ENCODE results near the gene PRB2. TPM values are rescaled to one million over a fixed set of nuclear protein-coding genes. Genes with fewer than 3 reads are reported as not detected.
"Not testable (repeated sequence)": the region's sequence is repeated elsewhere in the genome, so short reads cannot be mapped to it uniquely, and the experiment has no call there.

PRB2 gene
- total RNA-seq, 1 experiment from 2014 or later = not detected

DNA sequence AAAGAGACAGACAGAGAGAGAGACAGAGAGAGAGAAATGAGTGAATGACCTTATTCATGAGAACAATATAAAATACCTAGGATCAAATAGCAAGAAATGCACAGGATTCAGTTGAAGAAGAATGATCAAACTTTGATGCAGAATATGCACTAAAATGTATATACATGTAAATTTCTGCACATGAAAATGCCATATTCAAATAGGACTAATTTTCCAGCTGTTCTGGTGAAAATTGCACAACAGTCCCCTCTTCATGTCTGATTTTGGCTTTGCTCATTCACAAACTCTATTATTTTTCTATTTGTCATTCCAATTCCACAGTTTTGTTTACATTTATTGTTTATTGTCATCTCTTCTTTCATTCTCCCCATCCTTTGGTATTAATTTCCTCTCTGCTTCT lies 34.2 kb downstream of the PRB2 start:
- no TSS peak for BruUV-seq (replicated peaks)
- H3K4me1 Mint-ChIP-seq (ENCODE audit: low read depth, unreplicated experiment) = no peaks in the 10 kb centered on the region
- no peak for DNase-seq
- intact Hi-C loops (cut with micrococcal nuclease; ENCODE audit: unreplicated experiment) = no loop called here
- H3K27ac Mint-ChIP-seq (ENCODE audit: unreplicated experiment) = no peak overlapping the region
- H3K9me3 Mint-ChIP-seq (ENCODE audit: low read depth, unreplicated experiment) = peaks cover 3% of the 10 kb centered on the region
- no peaks in the 10 kb centered on the region for H3K36me3 Mint-ChIP-seq (ENCODE audit: insufficient read depth, unreplicated experiment)
- no peaks in the 10 kb centered on the region for H3K27me3 Mint-ChIP-seq (ENCODE audit: unreplicated experiment)
- no peak overlapping the region for H3K4me3 Mint-ChIP-seq (ENCODE audit: low read depth, unreplicated experiment)
- CTCF ChIA-PET = no interaction called here
- TF ChIP-seq, protein P1, sequence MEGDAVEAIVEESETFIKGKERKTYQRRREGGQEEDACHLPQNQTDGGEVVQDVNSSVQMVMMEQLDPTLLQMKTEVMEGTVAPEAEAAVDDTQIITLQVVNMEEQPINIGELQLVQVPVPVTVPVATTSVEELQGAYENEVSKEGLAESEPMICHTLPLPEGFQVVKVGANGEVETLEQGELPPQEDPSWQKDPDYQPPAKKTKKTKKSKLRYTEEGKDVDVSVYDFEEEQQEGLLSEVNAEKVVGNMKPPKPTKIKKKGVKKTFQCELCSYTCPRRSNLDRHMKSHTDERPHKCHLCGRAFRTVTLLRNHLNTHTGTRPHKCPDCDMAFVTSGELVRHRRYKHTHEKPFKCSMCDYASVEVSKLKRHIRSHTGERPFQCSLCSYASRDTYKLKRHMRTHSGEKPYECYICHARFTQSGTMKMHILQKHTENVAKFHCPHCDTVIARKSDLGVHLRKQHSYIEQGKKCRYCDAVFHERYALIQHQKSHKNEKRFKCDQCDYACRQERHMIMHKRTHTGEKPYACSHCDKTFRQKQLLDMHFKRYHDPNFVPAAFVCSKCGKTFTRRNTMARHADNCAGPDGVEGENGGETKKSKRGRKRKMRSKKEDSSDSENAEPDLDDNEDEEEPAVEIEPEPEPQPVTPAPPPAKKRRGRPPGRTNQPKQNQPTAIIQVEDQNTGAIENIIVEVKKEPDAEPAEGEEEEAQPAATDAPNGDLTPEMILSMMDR (IDR thresholded peaks at IDR 0.05; ENCODE audit: unreplicated experiment) = no peak

DNA sequence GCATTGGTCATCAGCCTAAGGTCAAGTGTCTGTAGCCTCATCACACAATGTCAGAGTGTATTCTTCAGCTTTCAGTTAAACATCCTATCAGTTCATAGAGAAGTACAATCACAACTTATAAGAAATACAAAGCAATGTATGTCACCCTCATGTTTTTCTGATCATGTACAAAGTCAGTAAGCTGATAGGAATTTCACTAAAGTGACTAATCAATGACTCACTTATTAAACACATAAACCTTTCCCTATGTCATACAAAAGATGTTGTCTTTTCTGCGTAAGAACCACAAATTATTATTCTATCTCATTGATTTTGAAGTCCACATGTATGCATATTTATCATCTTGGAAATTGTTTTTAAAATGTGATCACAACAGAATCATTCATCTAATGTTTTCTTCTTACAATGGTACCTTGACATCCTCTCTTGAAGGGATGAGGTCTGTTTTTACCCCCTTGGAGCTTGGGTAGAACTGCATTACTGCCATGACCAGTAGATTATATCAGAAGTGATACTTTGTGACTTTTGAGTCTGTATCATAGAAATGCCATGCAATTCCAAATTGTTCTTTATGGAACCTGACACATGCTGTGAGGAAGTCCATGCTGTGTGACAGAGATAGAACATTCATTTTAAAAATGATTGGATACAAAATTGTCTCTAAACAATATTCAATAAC lies 35.0 kb downstream of the PRB2 start:
- H3K36me3 Mint-ChIP-seq (ENCODE audit: insufficient read depth, unreplicated experiment); H3K27me3 Mint-ChIP-seq (ENCODE audit: unreplicated experiment); DNase-seq; H3K27ac Mint-ChIP-seq (ENCODE audit: unreplicated experiment); H3K4me1 Mint-ChIP-seq (ENCODE audit: low read depth, unreplicated experiment); H3K4me3 Mint-ChIP-seq (ENCODE audit: low read depth, unreplicated experiment); intact Hi-C loops (cut with micrococcal nuclease; ENCODE audit: unreplicated experiment); BruUV-seq (replicated peaks); H3K9me3 Mint-ChIP-seq (ENCODE audit: low read depth, unreplicated experiment): not testable (repeated sequence)
- CTCF ChIA-PET = interaction anchor here (1.1 kb wide), 1 partner anchor 15 kb away, joined by 5 read pairs; no protein-coding TSS in a partner anchor

DNA sequence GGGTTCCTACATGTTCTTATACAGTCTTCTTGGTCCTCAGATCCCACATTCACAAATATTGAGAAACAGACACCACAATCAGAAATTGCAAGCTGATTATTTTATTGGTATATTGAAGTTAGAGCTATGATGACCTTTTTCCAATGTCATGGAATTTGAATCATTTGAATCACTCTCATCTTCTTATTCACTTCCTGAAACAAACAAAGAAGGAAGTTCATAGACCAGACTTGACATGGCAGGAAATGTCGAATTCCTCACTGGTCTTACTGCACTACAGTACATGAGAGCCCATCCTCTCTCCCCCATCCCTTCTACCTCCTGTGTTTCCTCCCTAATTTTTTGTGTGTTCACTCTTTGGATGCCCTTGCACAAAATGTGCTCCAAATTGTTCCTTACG lies 43.6 kb downstream of the PRB2 start:
- BruUV-seq (replicated peaks); CTCF ChIA-PET; intact Hi-C loops (cut with micrococcal nuclease; ENCODE audit: unreplicated experiment); H3K27ac Mint-ChIP-seq (ENCODE audit: unreplicated experiment); H3K4me1 Mint-ChIP-seq (ENCODE audit: low read depth, unreplicated experiment); DNase-seq; H3K9me3 Mint-ChIP-seq (ENCODE audit: low read depth, unreplicated experiment); H3K36me3 Mint-ChIP-seq (ENCODE audit: insufficient read depth, unreplicated experiment); H3K4me3 Mint-ChIP-seq (ENCODE audit: low read depth, unreplicated experiment): not testable (repeated sequence)
- peaks cover 42% of the 10 kb centered on the region for H3K27me3 Mint-ChIP-seq (ENCODE audit: unreplicated experiment)

DNA sequence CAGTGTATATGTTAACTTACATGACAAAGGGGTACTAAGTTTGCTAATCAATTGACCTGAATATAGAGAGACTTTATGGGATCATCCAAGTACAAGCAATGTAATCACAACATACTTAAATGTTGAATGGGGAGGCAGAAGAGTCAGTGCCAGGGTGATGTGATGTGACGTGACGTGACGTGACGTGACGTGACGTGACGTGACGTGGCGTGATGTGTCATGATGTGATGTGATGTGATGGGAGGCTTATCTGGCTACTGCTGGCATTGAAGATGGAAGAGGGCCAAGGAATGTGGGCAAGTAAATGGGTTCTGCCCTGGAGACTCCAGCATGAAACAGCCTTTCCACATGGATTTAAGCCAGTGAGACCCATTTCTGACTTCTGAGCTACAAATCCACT lies 46.9 kb downstream of the PRB2 start:
- TF ChIP-seq, protein P1 (IDR thresholded peaks at IDR 0.05; ENCODE audit: unreplicated experiment) = no peak
- DNase-seq = no peak
- intact Hi-C loops (cut with micrococcal nuclease; ENCODE audit: unreplicated experiment) = no loop called here
- no peak overlapping the region for H3K4me3 Mint-ChIP-seq (ENCODE audit: low read depth, unreplicated experiment)
- peaks cover 17% of the 10 kb centered on the region for H3K27me3 Mint-ChIP-seq (ENCODE audit: unreplicated experiment)
- H3K27ac Mint-ChIP-seq (ENCODE audit: unreplicated experiment) = no peak overlapping the region
- BruUV-seq (replicated peaks) = no TSS peak
- no peaks in the 10 kb centered on the region for H3K9me3 Mint-ChIP-seq (ENCODE audit: low read depth, unreplicated experiment)
- no peaks in the 10 kb centered on the region for H3K36me3 Mint-ChIP-seq (ENCODE audit: insufficient read depth, unreplicated experiment)
- H3K4me1 Mint-ChIP-seq (ENCODE audit: low read depth, unreplicated experiment) = no peaks in the 10 kb centered on the region
- CTCF ChIA-PET = no interaction called here

DNA sequence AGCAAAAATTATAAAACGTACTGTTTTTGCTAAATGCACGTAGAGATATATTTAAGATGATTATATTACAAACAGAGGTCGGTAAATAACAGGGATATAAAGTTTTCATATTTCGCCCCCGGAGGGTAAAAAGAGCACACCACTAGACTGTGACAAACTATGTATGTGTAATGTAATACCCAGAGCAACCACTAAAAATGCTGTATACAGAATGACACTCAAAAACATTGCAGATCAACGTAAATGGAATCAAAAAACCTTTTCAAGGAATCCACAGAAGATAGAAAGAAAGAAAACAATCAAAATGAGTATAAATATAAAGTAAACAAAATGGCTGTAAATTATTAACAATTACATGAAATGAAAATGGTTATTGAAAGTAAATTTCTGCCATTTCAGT lies 47.6 kb downstream of the PRB2 start:
- H3K27me3 Mint-ChIP-seq (ENCODE audit: unreplicated experiment) = peaks cover 16% of the 10 kb centered on the region
- no TSS peak for BruUV-seq (replicated peaks)
- no peaks in the 10 kb centered on the region for H3K9me3 Mint-ChIP-seq (ENCODE audit: low read depth, unreplicated experiment)
- H3K36me3 Mint-ChIP-seq (ENCODE audit: insufficient read depth, unreplicated experiment) = no peaks in the 10 kb centered on the region
- TF ChIP-seq, protein P1 (IDR thresholded peaks at IDR 0.05; ENCODE audit: unreplicated experiment) = peak; percentile 33
- intact Hi-C loops (cut with micrococcal nuclease; ENCODE audit: unreplicated experiment) = no loop called here
- no peaks in the 10 kb centered on the region for H3K4me1 Mint-ChIP-seq (ENCODE audit: low read depth, unreplicated experiment)
- CTCF ChIA-PET = no interaction called here
- no peak overlapping the region for H3K27ac Mint-ChIP-seq (ENCODE audit: unreplicated experiment)
- DNase-seq = no peak
- no peak overlapping the region for H3K4me3 Mint-ChIP-seq (ENCODE audit: low read depth, unreplicated experiment)
